ENCODE data around the gene SLC6A18.
"Not testable (repeated sequence)": the region's sequence is repeated elsewhere in the genome, so short reads cannot be mapped to it uniquely, and the experiment has no call there.

The SLC6A18 gene

DNA sequence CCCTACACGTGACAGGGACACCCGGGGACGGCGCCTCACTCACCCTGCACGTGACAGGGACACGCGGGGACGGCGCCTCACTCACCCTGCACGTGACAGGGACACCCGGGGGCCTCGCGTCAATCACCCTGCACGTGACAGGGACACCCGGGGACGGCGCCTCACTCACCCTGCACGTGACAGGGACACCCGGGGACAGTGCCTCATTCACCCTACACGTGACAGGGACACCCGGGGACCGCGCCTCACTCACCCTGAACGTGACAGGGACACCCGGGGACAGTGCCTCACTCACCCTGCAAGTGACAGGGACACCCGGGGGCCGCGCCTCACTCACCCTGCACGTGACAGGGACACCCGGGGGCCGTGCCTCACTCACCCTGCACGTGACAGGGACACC is 64.4 kb downstream of the SLC6A18 start:
- 96% methylated on average over 12 of the region's 32 CpGs for WGBS (ENCODE audit: insufficient coverage)

DNA sequence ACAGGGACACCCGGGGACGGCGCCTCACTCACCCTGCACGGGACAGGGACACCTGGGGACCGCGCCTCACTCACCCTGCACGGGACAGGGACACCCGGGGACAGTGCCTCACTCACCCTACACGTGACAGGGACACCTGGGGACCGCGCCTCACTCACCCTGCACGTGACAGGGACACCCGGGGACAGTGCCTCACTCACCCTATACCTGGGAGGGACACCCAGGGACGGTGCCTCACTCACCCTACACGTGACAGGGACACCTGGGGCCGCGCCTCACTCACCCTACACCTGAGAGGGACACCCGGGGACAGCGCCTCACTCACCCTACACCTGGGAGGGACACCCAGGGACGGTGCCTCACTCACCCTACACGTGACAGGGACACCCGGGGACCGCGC is 65.8 kb downstream of the SLC6A18 start:
- H3K4me3 ChIP-seq (ENCODE audit: control insufficient read depth in 1 of 7, extremely low read depth in 1 of 7, insufficient read depth in 4 of 7, low read depth in 2 of 7, low read length in 6 of 7); DNase-seq; H3K9me3 ChIP-seq (ENCODE audit: control extremely low read depth in 1 of 5, control insufficient read depth in 4 of 5, insufficient read depth in 2 of 5, low read depth in 1 of 5, low read length in 4 of 5); CTCF ChIA-PET; H3K27ac ChIP-seq (ENCODE audit: insufficient read depth in 1 of 2, low read depth in 1 of 2, low read length in 2 of 2, poor library complexity in 1 of 2, severe bottlenecking in 2 of 2); POLR2A ChIA-PET: not testable (repeated sequence)
- Histone ChIP-seq H3K36me3 (ENCODE audit: control insufficient read depth in 4 of 4, insufficient read depth in 4 of 4, low read length in 3 of 4) (peaks cover 0 to 10% (median 2%) of the 10 kb centered on the region in 4 experiments), H3K4me1 (ENCODE audit: control extremely low read depth in 1 of 4, control insufficient read depth in 4 of 4, insufficient read depth in 4 of 4, low read length in 3 of 4) (peaks cover 0 to 15% (median 12%) of the 10 kb centered on the region in 4 experiments), H3K27me3 (replicated peaks in 2 of 5; ENCODE audit: control insufficient read depth in 4 of 5, insufficient read depth in 5 of 5, low read length in 4 of 5) (peaks cover 0 to 34% (median 5%) of the 10 kb centered on the region in 5 experiments)
- WGBS (ENCODE audit: insufficient coverage), result no CpG with 5 or more reads among the region's 24 CpGs

More for the DNA sequence above, 64.4 kb downstream of the SLC6A18 start:
- Histone ChIP-seq H3K27me3 (replicated peaks in 2 of 5; ENCODE audit: control insufficient read depth in 4 of 5, insufficient read depth in 5 of 5, low read length in 4 of 5) (peaks cover 0 to 21% (median 3%) of the 10 kb centered on the region in 5 experiments), H3K36me3 (ENCODE audit: control insufficient read depth in 4 of 4, insufficient read depth in 4 of 4, low read length in 3 of 4) (peaks cover 0 to 10% (median 2%) of the 10 kb centered on the region in 4 experiments)
- H3K4me1 ChIP-seq (ENCODE audit: control extremely low read depth in 1 of 4, control insufficient read depth in 4 of 4, insufficient read depth in 4 of 4, low read length in 3 of 4); DNase-seq; H3K9me3 ChIP-seq (ENCODE audit: control extremely low read depth in 1 of 5, control insufficient read depth in 4 of 5, insufficient read depth in 2 of 5, low read depth in 1 of 5, low read length in 4 of 5); H3K27ac ChIP-seq (ENCODE audit: insufficient read depth in 1 of 2, low read depth in 1 of 2, low read length in 2 of 2, poor library complexity in 1 of 2, severe bottlenecking in 2 of 2); H3K4me3 ChIP-seq (ENCODE audit: control insufficient read depth in 1 of 7, extremely low read depth in 1 of 7, insufficient read depth in 4 of 7, low read depth in 2 of 7, low read length in 6 of 7); POLR2A ChIA-PET; CTCF ChIA-PET: not testable (repeated sequence)

DNA sequence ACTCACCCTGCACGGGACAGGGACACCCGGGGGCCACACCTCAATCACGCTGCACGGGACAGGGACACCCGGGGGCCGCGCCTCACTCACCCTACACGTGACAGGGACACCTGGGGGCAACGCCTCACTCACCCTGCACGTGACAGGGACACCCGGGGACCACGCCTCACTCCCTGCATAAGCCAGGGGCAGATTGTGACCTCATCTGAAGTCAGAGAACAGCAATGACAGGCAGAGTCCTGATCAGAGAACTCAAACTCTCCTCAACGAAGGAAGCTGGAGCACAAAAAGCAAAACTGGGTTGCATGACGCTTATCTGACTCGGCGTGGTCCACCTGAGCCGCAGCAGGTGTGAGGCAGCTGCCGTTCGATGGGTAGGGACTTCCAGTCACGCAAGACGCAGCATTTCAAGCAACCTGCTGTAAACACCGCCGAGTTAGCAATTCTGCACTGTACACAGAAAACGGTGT is 66.5 kb downstream of the SLC6A18 start:
- ChIA-PET CTCF (no interaction called here), POLR2A (no interaction called here)
- peaks cover 0 to 15% (median 12%) of the 10 kb centered on the region in 4 experiments for H3K4me1 ChIP-seq (ENCODE audit: control extremely low read depth in 1 of 4, control insufficient read depth in 4 of 4, insufficient read depth in 4 of 4, low read length in 3 of 4)
- H3K9me3 ChIP-seq (ENCODE audit: control extremely low read depth in 1 of 5, control insufficient read depth in 4 of 5, insufficient read depth in 2 of 5, low read depth in 1 of 5, low read length in 4 of 5), result peaks cover 0 to 10% (median 0%) of the 10 kb centered on the region in 5 experiments
- H3K27ac ChIP-seq (ENCODE audit: insufficient read depth in 1 of 2, low read depth in 1 of 2, low read length in 2 of 2, poor library complexity in 1 of 2, severe bottlenecking in 2 of 2), result no peak overlapping the region
- no peak for DNase-seq
- no peak overlapping the region for H3K4me3 ChIP-seq (ENCODE audit: control insufficient read depth in 1 of 7, extremely low read depth in 1 of 7, insufficient read depth in 4 of 7, low read depth in 2 of 7, low read length in 6 of 7)
- H3K36me3 ChIP-seq (ENCODE audit: control insufficient read depth in 4 of 4, insufficient read depth in 4 of 4, low read length in 3 of 4), result peaks cover 0 to 10% (median 2%) of the 10 kb centered on the region in 4 experiments
- WGBS (ENCODE audit: insufficient coverage), result 94% methylated on average over 24 of the region's 24 CpGs
- H3K27me3 ChIP-seq (replicated peaks in 2 of 5; ENCODE audit: control insufficient read depth in 4 of 5, insufficient read depth in 5 of 5, low read length in 4 of 5), result peaks cover 0 to 41% (median 10%) of the 10 kb centered on the region in 5 experiments

DNA sequence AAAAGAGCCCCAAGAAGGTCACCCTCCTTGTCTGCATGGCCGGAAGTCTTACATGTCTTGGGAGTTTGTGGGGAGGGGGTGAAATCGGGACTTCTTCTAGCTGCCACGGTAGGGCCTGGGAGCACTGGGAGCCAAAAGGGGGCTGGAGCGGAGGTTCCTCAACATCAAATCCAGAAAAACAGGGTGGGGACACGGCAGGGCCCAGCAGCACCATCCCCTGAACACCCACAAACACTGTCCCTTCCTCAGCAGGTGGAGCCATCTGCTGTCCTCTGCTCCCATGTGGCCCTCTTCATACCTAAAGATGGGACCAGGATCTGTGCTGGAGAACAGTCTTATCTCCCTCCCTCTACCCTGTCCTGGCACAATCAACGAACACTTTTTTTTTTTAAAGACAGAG is 67.0 kb downstream of the SLC6A18 start:
- Histone ChIP-seq H3K4me1 (ENCODE audit: control extremely low read depth in 1 of 4, control insufficient read depth in 4 of 4, insufficient read depth in 4 of 4, low read length in 3 of 4) (peaks cover 0 to 15% (median 12%) of the 10 kb centered on the region in 4 experiments), H3K4me3 (ENCODE audit: control insufficient read depth in 1 of 7, extremely low read depth in 1 of 7, insufficient read depth in 4 of 7, low read depth in 2 of 7, low read length in 6 of 7) (no peak overlapping the region), H3K9me3 (ENCODE audit: control extremely low read depth in 1 of 5, control insufficient read depth in 4 of 5, insufficient read depth in 2 of 5, low read depth in 1 of 5, low read length in 4 of 5) (peaks cover 0 to 10% (median 0%) of the 10 kb centered on the region in 5 experiments), H3K27me3 (replicated peaks in 2 of 5; ENCODE audit: control insufficient read depth in 4 of 5, insufficient read depth in 5 of 5, low read length in 4 of 5) (peaks cover 0 to 46% (median 10%) of the 10 kb centered on the region in 5 experiments), H3K27ac (ENCODE audit: insufficient read depth in 1 of 2, low read depth in 1 of 2, low read length in 2 of 2, poor library complexity in 1 of 2, severe bottlenecking in 2 of 2) (no peak overlapping the region), H3K36me3 (ENCODE audit: control insufficient read depth in 4 of 4, insufficient read depth in 4 of 4, low read length in 3 of 4) (peaks cover 0 to 10% (median 0%) of the 10 kb centered on the region in 4 experiments)
- 95% methylated on average over 5 of the region's 6 CpGs for WGBS (ENCODE audit: insufficient coverage)
- DNase-seq, result no peak
- POLR2A ChIA-PET, result no interaction called here
- CTCF ChIA-PET, result no interaction called here

DNA sequence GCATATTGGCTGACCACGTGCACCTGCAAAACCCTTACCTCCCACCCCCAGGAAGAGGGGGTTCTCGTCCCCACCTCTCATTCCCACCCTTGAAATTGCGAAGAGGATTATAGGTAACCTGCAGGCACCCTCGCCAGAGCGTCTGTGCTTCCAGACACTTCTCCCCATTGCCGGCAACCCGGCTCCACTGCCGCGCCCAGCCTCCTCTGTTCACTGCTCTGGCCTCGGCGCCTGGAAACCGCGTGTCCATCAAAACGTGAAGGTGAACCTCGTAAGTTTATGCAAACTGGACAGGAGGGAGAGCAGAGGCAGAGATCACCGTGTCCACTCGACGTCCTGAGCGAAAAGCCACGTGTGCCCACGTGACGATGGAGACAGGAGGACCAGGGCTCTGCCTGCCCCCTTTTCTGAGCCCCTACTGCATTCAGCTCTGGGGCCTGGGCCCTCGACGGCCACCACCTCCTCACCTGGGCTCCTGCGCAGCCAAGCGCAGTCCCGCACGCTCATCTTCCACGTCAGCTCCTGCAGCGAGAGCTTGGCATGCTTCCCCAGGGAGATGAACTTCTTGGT is 67.8 kb downstream of the SLC6A18 start:
- 98% methylated on average over 28 of the region's 30 CpGs for WGBS (ENCODE audit: insufficient coverage)
- Histone ChIP-seq H3K9me3 (ENCODE audit: control extremely low read depth in 1 of 5, control insufficient read depth in 4 of 5, insufficient read depth in 2 of 5, low read depth in 1 of 5, low read length in 4 of 5) (peaks cover 0 to 9% (median 0%) of the 10 kb centered on the region in 5 experiments), H3K4me3 (ENCODE audit: control insufficient read depth in 1 of 7, extremely low read depth in 1 of 7, insufficient read depth in 4 of 7, low read depth in 2 of 7, low read length in 6 of 7) (no peak overlapping the region), H3K27ac (ENCODE audit: insufficient read depth in 1 of 2, low read depth in 1 of 2, low read length in 2 of 2, poor library complexity in 1 of 2, severe bottlenecking in 2 of 2) (no peak overlapping the region), H3K36me3 (ENCODE audit: control insufficient read depth in 4 of 4, insufficient read depth in 4 of 4, low read length in 3 of 4) (peaks cover 0 to 8% (median 0%) of the 10 kb centered on the region in 4 experiments), H3K27me3 (replicated peaks in 2 of 5; ENCODE audit: control insufficient read depth in 4 of 5, insufficient read depth in 5 of 5, low read length in 4 of 5) (peaks cover 0 to 50% (median 10%) of the 10 kb centered on the region in 5 experiments), H3K4me1 (ENCODE audit: control extremely low read depth in 1 of 4, control insufficient read depth in 4 of 4, insufficient read depth in 4 of 4, low read length in 3 of 4) (peaks cover 0 to 15% (median 12%) of the 10 kb centered on the region in 4 experiments)
- POLR2A ChIA-PET, result no interaction called here
- CTCF ChIA-PET, result interaction anchor here (1.0 kb wide), 1 partner anchor 349 kb away, joined by 4 read pairs; no protein-coding TSS in a partner anchor
- DNase-seq, result no peak

DNA sequence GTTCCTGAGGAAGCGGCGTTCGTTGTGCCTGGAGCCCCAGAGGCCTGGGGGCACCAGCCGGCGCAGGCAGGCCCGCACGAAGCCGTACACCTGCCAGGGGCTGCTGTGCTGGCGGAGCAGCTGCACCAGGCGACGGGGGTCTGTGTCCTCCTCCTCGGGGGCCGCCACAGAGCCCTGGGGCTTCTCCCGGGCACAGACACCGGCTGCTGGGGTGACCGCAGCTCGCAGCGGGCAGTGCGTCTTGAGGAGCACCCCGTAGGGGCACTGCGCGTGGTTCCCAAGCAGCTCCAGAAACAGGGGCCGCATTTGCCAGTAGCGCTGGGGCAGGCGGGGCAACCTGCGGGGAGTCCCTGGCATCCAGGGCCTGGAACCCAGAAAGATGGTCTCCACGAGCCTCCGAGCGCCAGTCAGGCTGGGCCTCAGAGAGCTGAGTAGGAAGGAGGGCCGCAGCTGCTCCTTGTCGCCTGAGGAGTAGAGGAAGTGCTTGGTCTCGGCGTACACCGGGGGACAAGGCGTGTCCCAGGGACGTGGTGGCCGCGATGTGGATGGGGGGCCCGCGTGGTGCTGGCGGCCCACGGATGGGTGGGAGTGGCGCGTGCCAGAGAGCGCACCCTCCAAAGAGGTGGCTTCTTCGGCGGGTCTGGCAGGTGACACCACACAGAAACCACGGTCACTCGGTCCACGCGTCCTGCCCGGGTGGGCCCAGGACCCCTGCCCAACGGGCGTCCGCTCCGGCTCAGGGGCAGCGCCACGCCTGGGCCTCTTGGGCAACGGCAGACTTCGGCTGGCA is 68.4 kb downstream of the SLC6A18 start:
- H3K4me1 ChIP-seq (ENCODE audit: control extremely low read depth in 1 of 4, control insufficient read depth in 4 of 4, insufficient read depth in 4 of 4, low read length in 3 of 4), result peaks cover 0 to 15% (median 12%) of the 10 kb centered on the region in 4 experiments
- POLR2A ChIA-PET, result no interaction called here
- H3K4me3 ChIP-seq (ENCODE audit: control insufficient read depth in 1 of 7, extremely low read depth in 1 of 7, insufficient read depth in 4 of 7, low read depth in 2 of 7, low read length in 6 of 7), result no peak overlapping the region
- peaks cover 0 to 2% (median 0%) of the 10 kb centered on the region in 4 experiments for H3K36me3 ChIP-seq (ENCODE audit: control insufficient read depth in 4 of 4, insufficient read depth in 4 of 4, low read length in 3 of 4)
- peaks cover 0 to 3% (median 0%) of the 10 kb centered on the region in 5 experiments for H3K9me3 ChIP-seq (ENCODE audit: control extremely low read depth in 1 of 5, control insufficient read depth in 4 of 5, insufficient read depth in 2 of 5, low read depth in 1 of 5, low read length in 4 of 5)
- DNase-seq, result no peak
- CTCF ChIA-PET, result interaction anchor here (1.0 kb wide), 1 partner anchor 349 kb away, joined by 4 read pairs; no protein-coding TSS in a partner anchor
- WGBS (ENCODE audit: insufficient coverage), result 94% methylated on average over 49 of the region's 60 CpGs
- no peak overlapping the region for H3K27ac ChIP-seq (ENCODE audit: insufficient read depth in 1 of 2, low read depth in 1 of 2, low read length in 2 of 2, poor library complexity in 1 of 2, severe bottlenecking in 2 of 2)
- peaks cover 0 to 56% (median 10%) of the 10 kb centered on the region in 5 experiments for H3K27me3 ChIP-seq (replicated peaks in 2 of 5; ENCODE audit: control insufficient read depth in 4 of 5, insufficient read depth in 5 of 5, low read length in 4 of 5)
